HCT116 (cell line): Measurements from ENCODE around the gene MACF1. TPM values are rescaled to one million over a fixed set of nuclear protein-coding genes. Genes with fewer than 3 reads are reported as not detected.

Experiments used
- ATAC-seq: fragments of 200-7000 bp; cut with Tn5 transposase; 2 replicates; pipeline ENCODE4 v1.9.1; 2020; ENCODE audit warnings: mild to moderate bottlenecking, moderate library complexity
- BruUV-seq: library from RNA; stranded (reverse); fragments of 400-500 nt; replicated peaks from 2 replicates; lab custom pipeline; 2021; lab: Mats Ljungman, UMichigan
- CTCF ChIA-PET: fragments of 300-600 bp; sonication (Branson Sonifier 250); formaldehyde crosslinking; loops from one replicate; lab custom pipeline; 2021; ENCODE audit warnings: antibody characterized with exemption; lab: Charles Lee
- POLR2A ChIA-PET: fragments of 300-600, 350-600 bp; sonication (Branson Sonifier 250); formaldehyde crosslinking; loops from one replicate; lab custom pipeline; 2021; ENCODE audit warnings: antibody characterized with exemption; lab: Charles Lee
- RAD21 ChIA-PET, 2 experiments: fragments of 300-600 bp; sonication (Branson Sonifier 250); formaldehyde crosslinking; loops; one replicate each; lab custom pipeline; 2023; ENCODE audit warnings: low total read pairs in 2 of 2; ENCODE audit not compliant: uncharacterized antibody in 2 of 2, unreplicated experiment in 2 of 2, low non-redundant PET in 1 of 2; lab: Charles Lee
- DNase-seq: peaks from one replicate; pipeline ENCODE4 v3.0.0-alpha.2; 2010; ENCODE audit warnings: low read depth, low spot score
- H2AFZ ChIP-seq: fragments of 200-600 bp; shearing (Covaris generic), sonication (generic); 2 replicates; pipeline ENCODE4 v1.6.1; 2017; ENCODE audit warnings: low read depth, mixed run types, mixed read lengths, antibody characterized with exemption, low read length; ENCODE audit not compliant: poor library complexity, severe bottlenecking
- H3K27ac ChIP-seq: 2 replicates; pipeline ENCODE4 v1.5.1; 2012; ENCODE audit warnings: low read depth, low read length
- H3K27me3 ChIP-seq: fragments of 200-600 bp; sonication (generic); 2 replicates; pipeline ENCODE4 v1.6.1; 2016; ENCODE audit warnings: mixed run types, low read length, mixed read lengths; ENCODE audit not compliant: insufficient read depth
- H3K36me3 ChIP-seq, 2 experiments: fragments of 200-500 bp in 1 of 2; fragments of 200-600 bp in 1 of 2; sonication (Bioruptor generic) in 1 of 2; sonication (generic) in 1 of 2; 2 replicates each; pipeline versions ENCODE4 v1.5.1 to v1.6.1; 2014 to 2016; ENCODE audit warnings: low read length in 2 of 2, inconsistent platforms in 1 of 2, mixed read lengths in 1 of 2, mixed run types in 1 of 2; ENCODE audit not compliant: insufficient read depth in 2 of 2, control insufficient read depth in 1 of 2
- H3K4me1 ChIP-seq, 2 experiments: fragments of 200-600 bp in 1 of 2; sonication (generic) in 1 of 2; 2 replicates each; pipeline versions ENCODE4 v1.5.1 to v1.6.1; 2012 to 2017; ENCODE audit warnings: low read length in 2 of 2, inconsistent platforms in 1 of 2, mild to moderate bottlenecking in 1 of 2, mixed read lengths in 1 of 2, mixed run types in 1 of 2, moderate library complexity in 1 of 2; ENCODE audit not compliant: insufficient read depth in 2 of 2, control insufficient read depth in 1 of 2
- H3K4me2 ChIP-seq: fragments of 200-600 bp; sonication (generic); 2 replicates; pipeline ENCODE4 v1.6.1; 2017; ENCODE audit warnings: mixed run types, low read length, mixed read lengths
- H3K4me3 ChIP-seq, 2 experiments: fragments of 200-600 bp in 1 of 2; sonication (generic) in 1 of 2; replicated peaks in 1 of 2; 2 replicates each; pipeline ENCODE4 v1.5.1; 2011 to 2016; ENCODE audit warnings: low read length in 2 of 2, control low read depth in 1 of 2, low read depth in 1 of 2, mild to moderate bottlenecking in 1 of 2, mixed read lengths in 1 of 2, mixed run types in 1 of 2
- H3K79me2 ChIP-seq: fragments of 200-600 bp; sonication (generic); 2 replicates; pipeline ENCODE4 v1.6.1; 2017; ENCODE audit warnings: mild to moderate bottlenecking, mixed run types, low read length, moderate library complexity, mixed read lengths; ENCODE audit not compliant: insufficient read depth
- H3K9ac ChIP-seq: fragments of 200-600 bp; sonication (generic); 2 replicates; pipeline ENCODE4 v1.6.1; 2016; ENCODE audit warnings: low read length, mixed read lengths
- H3K9me2 ChIP-seq: fragments of 200-600 bp; sonication (generic), shearing (Covaris generic); 2 replicates; pipeline ENCODE4 v1.6.1; 2017; ENCODE audit warnings: mixed run types, mild to moderate bottlenecking, moderate library complexity; ENCODE audit not compliant: insufficient read depth
- H3K9me3 ChIP-seq, 2 experiments: fragments of 200-500 bp in 1 of 2; fragments of 200-600 bp in 1 of 2; sonication (Bioruptor generic) in 1 of 2; sonication (generic) in 1 of 2; 2 replicates each; pipeline ENCODE4 v1.6.1; 2014 to 2017; ENCODE audit warnings: low read length in 2 of 2, mixed read lengths in 2 of 2, inconsistent platforms in 1 of 2, low read depth in 1 of 2, mild to moderate bottlenecking in 1 of 2, mixed run types in 1 of 2, moderate library complexity in 1 of 2; ENCODE audit not compliant: control insufficient read depth in 1 of 2, insufficient read depth in 1 of 2
- H4K20me1 ChIP-seq: fragments of 200-600 bp; sonication (generic), shearing (Covaris generic); 2 replicates; pipeline ENCODE4 v1.6.1; 2017; ENCODE audit warnings: mixed run types, mild to moderate bottlenecking, moderate library complexity; ENCODE audit not compliant: insufficient read depth
- CBX3 ChIP-seq: IDR thresholded peaks from 2 replicates; pipeline ENCODE4 v1.6.1; 2012; ENCODE audit warnings: low read depth
- EGR1 ChIP-seq: IDR thresholded peaks from 2 replicates; pipeline ENCODE4 v1.6.1; 2012; ENCODE audit warnings: low read depth
- ELF1 ChIP-seq: IDR thresholded peaks from 2 replicates; pipeline ENCODE4 v1.6.1; 2012; ENCODE audit warnings: low read depth, borderline replicate concordance
- EZH2 ChIP-seq: fragments of 200-600 bp; sonication (generic); IDR thresholded peaks from 2 replicates; pipeline ENCODE4 v1.6.1; 2017; ENCODE audit warnings: antibody characterized with exemption, mixed run types
- FOSL1 ChIP-seq: IDR thresholded peaks from 2 replicates; pipeline ENCODE4 v1.6.1; 2012; ENCODE audit warnings: low read depth
- JUND ChIP-seq: IDR thresholded peaks from 2 replicates; pipeline ENCODE4 v1.6.1; 2012
- POLR2AphosphoS5 ChIP-seq: IDR thresholded peaks from 2 replicates; pipeline ENCODE4 v1.6.1; 2011; ENCODE audit warnings: mild to moderate bottlenecking, low read depth, low read length, moderate library complexity
- RAD21 ChIP-seq: IDR thresholded peaks from 2 replicates; pipeline ENCODE4 v1.6.1; 2012; ENCODE audit warnings: low read depth, mild to moderate bottlenecking
- SIN3A ChIP-seq: IDR thresholded peaks from 2 replicates; pipeline ENCODE4 v1.6.1; 2012; ENCODE audit warnings: low read depth
- SP1 ChIP-seq: IDR thresholded peaks from 2 replicates; pipeline ENCODE4 v1.6.1; 2012; ENCODE audit warnings: low read depth
- TCF7L2 ChIP-seq: IDR thresholded peaks from 2 replicates; pipeline ENCODE4 v1.7.0; 2011; ENCODE audit warnings: borderline replicate concordance, inconsistent platforms; ENCODE audit not compliant: insufficient read depth, insufficient read length; ENCODE audit errors: extremely low read depth
- YY1 ChIP-seq: IDR thresholded peaks from 2 replicates; pipeline ENCODE4 v1.6.1; 2011; ENCODE audit warnings: low read length, low read depth, moderate library complexity, mild to moderate bottlenecking; ENCODE audit not compliant: insufficient replicate concordance; ENCODE audit errors: extremely low read depth
- ZFX ChIP-seq: fragments of 450-650 bp; IDR thresholded peaks from 2 replicates; pipeline ENCODE4 v1.6.1; 2017
- intact Hi-C: fragments of 100-400 bp; cut with micrococcal nuclease; formaldehyde crosslinking; loops from 2 replicates; pipeline ENCODE4 v1.10.0; 2022
- total RNA-seq: library from RNA; stranded (reverse); gene quantifications from one replicate; pipeline ENCODE4 v1.2.1, GENCODE V29; 2021; ENCODE audit not compliant: unreplicated experiment
- TF ChIP-seq, protein P1 (sequence below), 3 experiments: fragments of 200-600 bp in 1 of 3; sonication (generic) in 1 of 3; IDR thresholded peaks in 2 of 3; conservative IDR thresholded peaks in 1 of 3; 2 replicates each; pipeline ENCODE4 v1.5.1; 2012 to 2017; ENCODE audit warnings: low read depth in 2 of 3, low read length in 2 of 3, antibody characterized with exemption in 1 of 3, borderline replicate concordance in 1 of 3, control low read depth in 1 of 3, mild to moderate bottlenecking in 1 of 3, mixed read lengths in 1 of 3, mixed run types in 1 of 3, moderate library complexity in 1 of 3; ENCODE audit not compliant: insufficient read depth in 1 of 3
- TF ChIP-seq, protein P2 (sequence below): IDR thresholded peaks from 2 replicates; pipeline ENCODE4 v1.6.1; 2012
- TF ChIP-seq, protein P3 (sequence below): IDR thresholded peaks from 2 replicates; pipeline ENCODE4 v1.6.1; 2012; ENCODE audit warnings: low read depth
- TF ChIP-seq, protein P4 (sequence below): IDR thresholded peaks from 2 replicates; pipeline ENCODE4 v1.6.1; 2011; ENCODE audit warnings: mild to moderate bottlenecking, low read length, moderate library complexity; ENCODE audit not compliant: insufficient replicate concordance; ENCODE audit errors: extremely low read depth
- TF ChIP-seq, protein P5 (sequence below): IDR thresholded peaks from 2 replicates; pipeline ENCODE4 v1.6.1; 2012

MACF1 gene
- total RNA-seq, 1 experiment from 2014 or later: 146 TPM

DNA sequence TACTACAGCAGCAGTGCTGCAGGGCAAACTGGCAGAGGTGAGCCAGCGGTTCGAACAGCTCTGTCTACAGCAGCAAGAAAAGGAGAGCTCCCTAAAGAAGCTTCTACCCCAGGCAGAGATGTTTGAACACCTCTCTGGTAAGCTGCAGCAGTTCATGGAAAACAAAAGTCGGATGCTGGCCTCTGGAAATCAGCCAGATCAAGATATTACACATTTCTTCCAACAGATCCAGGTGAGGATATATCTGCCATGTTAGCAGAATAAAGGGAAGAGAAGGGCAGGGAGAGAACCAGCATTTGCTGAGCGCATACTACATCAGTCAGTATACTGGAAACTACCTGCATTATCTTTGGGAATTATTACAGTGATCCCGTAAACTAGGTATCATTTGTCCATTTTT is 157.0 kb downstream of the MACF1 start (continued):
- TF ChIP-seq, protein P1, sequence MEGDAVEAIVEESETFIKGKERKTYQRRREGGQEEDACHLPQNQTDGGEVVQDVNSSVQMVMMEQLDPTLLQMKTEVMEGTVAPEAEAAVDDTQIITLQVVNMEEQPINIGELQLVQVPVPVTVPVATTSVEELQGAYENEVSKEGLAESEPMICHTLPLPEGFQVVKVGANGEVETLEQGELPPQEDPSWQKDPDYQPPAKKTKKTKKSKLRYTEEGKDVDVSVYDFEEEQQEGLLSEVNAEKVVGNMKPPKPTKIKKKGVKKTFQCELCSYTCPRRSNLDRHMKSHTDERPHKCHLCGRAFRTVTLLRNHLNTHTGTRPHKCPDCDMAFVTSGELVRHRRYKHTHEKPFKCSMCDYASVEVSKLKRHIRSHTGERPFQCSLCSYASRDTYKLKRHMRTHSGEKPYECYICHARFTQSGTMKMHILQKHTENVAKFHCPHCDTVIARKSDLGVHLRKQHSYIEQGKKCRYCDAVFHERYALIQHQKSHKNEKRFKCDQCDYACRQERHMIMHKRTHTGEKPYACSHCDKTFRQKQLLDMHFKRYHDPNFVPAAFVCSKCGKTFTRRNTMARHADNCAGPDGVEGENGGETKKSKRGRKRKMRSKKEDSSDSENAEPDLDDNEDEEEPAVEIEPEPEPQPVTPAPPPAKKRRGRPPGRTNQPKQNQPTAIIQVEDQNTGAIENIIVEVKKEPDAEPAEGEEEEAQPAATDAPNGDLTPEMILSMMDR (IDR thresholded peaks at IDR 0.05 in 2 of 3, conservative IDR thresholded peaks at IDR 0.05 in 1 of 3; ENCODE audit: borderline replicate concordance in 1 of 3, insufficient read depth in 1 of 3, low read depth in 2 of 3, low read length in 2 of 3): no peak
- TF ChIP-seq, protein P2, sequence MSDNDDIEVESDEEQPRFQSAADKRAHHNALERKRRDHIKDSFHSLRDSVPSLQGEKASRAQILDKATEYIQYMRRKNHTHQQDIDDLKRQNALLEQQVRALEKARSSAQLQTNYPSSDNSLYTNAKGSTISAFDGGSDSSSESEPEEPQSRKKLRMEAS: no peak
- TF ChIP-seq CBX3 (no peak), SIN3A (no peak), SP1 (no peak), POLR2AphosphoS5 (no peak), JUND (no peak), YY1 (no peak)

DNA sequence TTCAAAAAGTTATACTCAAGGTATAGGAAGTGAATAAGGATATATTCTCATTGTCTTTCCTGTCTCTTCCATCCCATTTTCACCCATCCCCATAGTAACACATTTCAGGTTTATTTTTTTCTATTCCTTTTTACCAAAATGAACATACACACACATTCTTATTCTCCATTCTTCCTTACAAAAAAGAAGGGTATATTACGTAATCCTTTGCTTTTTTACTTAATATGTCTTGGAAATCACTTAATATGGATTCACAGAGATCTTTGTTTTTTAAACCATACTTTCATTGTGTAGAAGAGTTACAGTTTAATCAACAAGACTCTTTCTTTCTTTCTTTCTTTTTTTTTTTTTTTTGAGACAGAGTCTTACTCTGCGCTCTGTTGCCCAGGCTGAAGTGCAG is 158.8 kb downstream of the MACF1 start:
- ATAC-seq: no peak
- ChIA-PET CTCF (no interaction called here), POLR2A (no interaction called here), RAD21 (no interaction called here)
- peaks cover 0 to 3% of the 10 kb centered on the region in 2 experiments; a peak in 2 of 4 replicates for H3K36me3 ChIP-seq
- H3K79me2 ChIP-seq: no peaks in the 10 kb centered on the region
- H3K4me3 ChIP-seq: no peak overlapping the region
- H3K4me1 ChIP-seq: no peaks in the 10 kb centered on the region
- no peak overlapping the region for H3K27ac ChIP-seq
- no peak overlapping the region for H3K9ac ChIP-seq
- H3K9me2 ChIP-seq: no peaks in the 10 kb centered on the region
- intact Hi-C loops: loop anchor here (5.0 kb wide), 1 partner anchor 76 kb away; no protein-coding TSS in a partner anchor
- H3K4me2 ChIP-seq: no peak overlapping the region
- H3K9me3 ChIP-seq: no peaks in the 10 kb centered on the region
- no peaks in the 10 kb centered on the region for H3K27me3 ChIP-seq
- H4K20me1 ChIP-seq: no peaks in the 10 kb centered on the region
- BruUV-seq: no TSS peak
- H2AFZ ChIP-seq: no peak overlapping the region
- DNase-seq: no peak
- TF ChIP-seq, protein P3, sequence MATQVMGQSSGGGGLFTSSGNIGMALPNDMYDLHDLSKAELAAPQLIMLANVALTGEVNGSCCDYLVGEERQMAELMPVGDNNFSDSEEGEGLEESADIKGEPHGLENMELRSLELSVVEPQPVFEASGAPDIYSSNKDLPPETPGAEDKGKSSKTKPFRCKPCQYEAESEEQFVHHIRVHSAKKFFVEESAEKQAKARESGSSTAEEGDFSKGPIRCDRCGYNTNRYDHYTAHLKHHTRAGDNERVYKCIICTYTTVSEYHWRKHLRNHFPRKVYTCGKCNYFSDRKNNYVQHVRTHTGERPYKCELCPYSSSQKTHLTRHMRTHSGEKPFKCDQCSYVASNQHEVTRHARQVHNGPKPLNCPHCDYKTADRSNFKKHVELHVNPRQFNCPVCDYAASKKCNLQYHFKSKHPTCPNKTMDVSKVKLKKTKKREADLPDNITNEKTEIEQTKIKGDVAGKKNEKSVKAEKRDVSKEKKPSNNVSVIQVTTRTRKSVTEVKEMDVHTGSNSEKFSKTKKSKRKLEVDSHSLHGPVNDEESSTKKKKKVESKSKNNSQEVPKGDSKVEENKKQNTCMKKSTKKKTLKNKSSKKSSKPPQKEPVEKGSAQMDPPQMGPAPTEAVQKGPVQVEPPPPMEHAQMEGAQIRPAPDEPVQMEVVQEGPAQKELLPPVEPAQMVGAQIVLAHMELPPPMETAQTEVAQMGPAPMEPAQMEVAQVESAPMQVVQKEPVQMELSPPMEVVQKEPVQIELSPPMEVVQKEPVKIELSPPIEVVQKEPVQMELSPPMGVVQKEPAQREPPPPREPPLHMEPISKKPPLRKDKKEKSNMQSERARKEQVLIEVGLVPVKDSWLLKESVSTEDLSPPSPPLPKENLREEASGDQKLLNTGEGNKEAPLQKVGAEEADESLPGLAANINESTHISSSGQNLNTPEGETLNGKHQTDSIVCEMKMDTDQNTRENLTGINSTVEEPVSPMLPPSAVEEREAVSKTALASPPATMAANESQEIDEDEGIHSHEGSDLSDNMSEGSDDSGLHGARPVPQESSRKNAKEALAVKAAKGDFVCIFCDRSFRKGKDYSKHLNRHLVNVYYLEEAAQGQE: no peak
- no peak for TF ChIP-seq ELF1
- no peak for TF ChIP-seq CBX3
- TF ChIP-seq, protein P4, sequence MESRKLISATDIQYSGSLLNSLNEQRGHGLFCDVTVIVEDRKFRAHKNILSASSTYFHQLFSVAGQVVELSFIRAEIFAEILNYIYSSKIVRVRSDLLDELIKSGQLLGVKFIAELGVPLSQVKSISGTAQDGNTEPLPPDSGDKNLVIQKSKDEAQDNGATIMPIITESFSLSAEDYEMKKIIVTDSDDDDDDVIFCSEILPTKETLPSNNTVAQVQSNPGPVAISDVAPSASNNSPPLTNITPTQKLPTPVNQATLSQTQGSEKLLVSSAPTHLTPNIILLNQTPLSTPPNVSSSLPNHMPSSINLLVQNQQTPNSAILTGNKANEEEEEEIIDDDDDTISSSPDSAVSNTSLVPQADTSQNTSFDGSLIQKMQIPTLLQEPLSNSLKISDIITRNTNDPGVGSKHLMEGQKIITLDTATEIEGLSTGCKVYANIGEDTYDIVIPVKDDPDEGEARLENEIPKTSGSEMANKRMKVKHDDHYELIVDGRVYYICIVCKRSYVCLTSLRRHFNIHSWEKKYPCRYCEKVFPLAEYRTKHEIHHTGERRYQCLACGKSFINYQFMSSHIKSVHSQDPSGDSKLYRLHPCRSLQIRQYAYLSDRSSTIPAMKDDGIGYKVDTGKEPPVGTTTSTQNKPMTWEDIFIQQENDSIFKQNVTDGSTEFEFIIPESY: no peak
- no peak for TF ChIP-seq SIN3A
- no peak for TF ChIP-seq ZFX
- no peak for TF ChIP-seq TCF7L2
- no peak for TF ChIP-seq JUND
- TF ChIP-seq, protein P5, sequence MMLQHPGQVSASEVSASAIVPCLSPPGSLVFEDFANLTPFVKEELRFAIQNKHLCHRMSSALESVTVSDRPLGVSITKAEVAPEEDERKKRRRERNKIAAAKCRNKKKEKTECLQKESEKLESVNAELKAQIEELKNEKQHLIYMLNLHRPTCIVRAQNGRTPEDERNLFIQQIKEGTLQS: no peak
- no peak for TF ChIP-seq EZH2
- TF ChIP-seq RAD21: no peak
- TF ChIP-seq FOSL1: no peak
- TF ChIP-seq EGR1: no peak
